Measurements from ENCODE around the gene C5orf47.
"Not testable (repeated sequence)": the region's sequence is repeated elsewhere in the genome, so short reads cannot be mapped to it uniquely, and the experiment has no call there.

C5orf47 gene

GRCh38 chr5:174008922-174009321 lies 20.0 kb downstream of the C5orf47 start:
- no peak for TF ChIP-seq CTCF (IDR thresholded peaks at IDR 0.05; ENCODE audit: insufficient read depth, missing control alignments)
- FAIRE-seq (no peak), DNase-seq (ENCODE audit: insufficient read length, low spot score) (no peak)

GRCh38 chr5:174010365-174010764 lies 21.4 kb downstream of the C5orf47 start:
- TF ChIP-seq CTCF (IDR thresholded peaks at IDR 0.05; ENCODE audit: insufficient read depth, missing control alignments), result no peak
- DNase-seq (ENCODE audit: insufficient read length, low spot score), result no peak
- no peak for FAIRE-seq

GRCh38 chr5:174011441-174011840 lies 22.5 kb downstream of the C5orf47 start:
- FAIRE-seq (no peak), DNase-seq (ENCODE audit: insufficient read length, low spot score) (no peak)
- TF ChIP-seq CTCF (IDR thresholded peaks at IDR 0.05; ENCODE audit: insufficient read depth, missing control alignments), result no peak

- TF ChIP-seq CTCF (IDR thresholded peaks at IDR 0.05; ENCODE audit: insufficient read depth, missing control alignments), result peak; percentile 46
- DNase-seq (ENCODE audit: insufficient read length, low spot score); FAIRE-seq: not testable (repeated sequence)
These were observed 31.3 kb downstream of the C5orf47 start for GRCh38 chr5:174020069-174020927.

- no peak for TF ChIP-seq CTCF (IDR thresholded peaks at IDR 0.05; ENCODE audit: insufficient read depth, missing control alignments)
- no peak for DNase-seq (ENCODE audit: insufficient read length, low spot score)
- no peak for FAIRE-seq
These were observed 31.9 kb downstream of the C5orf47 start for GRCh38 chr5:174020928-174021304.

- TF ChIP-seq CTCF (IDR thresholded peaks at IDR 0.05; ENCODE audit: insufficient read depth, missing control alignments), result no peak
- FAIRE-seq (no peak), DNase-seq (ENCODE audit: insufficient read length, low spot score) (no peak)
These were observed 33.6 kb downstream of the C5orf47 start for GRCh38 chr5:174022384-174023095.

- DNase-seq (ENCODE audit: insufficient read length, low spot score) (no peak), FAIRE-seq (no peak)
- no peak for TF ChIP-seq CTCF (IDR thresholded peaks at IDR 0.05; ENCODE audit: insufficient read depth, missing control alignments)
These were observed 41.3 kb downstream of the C5orf47 start for GRCh38 chr5:174030286-174030685.
